GM21723 (cell line): ENCODE results near the gene KRTAP5-7.

Source experiments
- ATAC-seq: cut with Tn5 transposase; IDR thresholded peaks from one replicate; pipeline ENCODE4 v1.9.1; 2021; ENCODE audit warnings: mild to moderate bottlenecking, moderate library complexity; ENCODE audit not compliant: unreplicated experiment

The KRTAP5-7 gene

GRCh38 chr11:71495286-71496230 is 31.5 kb upstream of the KRTAP5-7 start:
- no peak for ATAC-seq

- ATAC-seq: no peak
Observed at GRCh38 chr11:71496421-71496820, 30.6 kb upstream of the KRTAP5-7 start.

DNA sequence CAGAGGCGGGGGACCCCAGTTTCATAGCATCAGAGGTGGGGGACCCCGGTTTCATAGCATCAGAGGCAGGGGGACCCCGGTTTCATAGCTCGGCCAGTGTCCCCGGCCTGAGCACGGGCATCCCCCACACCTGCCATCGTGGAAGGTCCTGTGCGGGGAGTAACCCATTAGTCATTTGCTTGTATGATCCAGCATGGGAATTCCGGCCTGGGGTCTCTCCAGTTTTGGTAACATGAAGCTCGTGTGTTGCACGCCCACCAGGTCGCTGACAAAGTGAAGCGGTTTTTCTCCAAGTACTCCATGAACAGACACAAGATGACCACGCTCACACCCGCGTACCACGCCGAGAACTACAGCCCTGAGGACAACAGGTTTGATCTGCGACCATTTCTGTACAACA is 29.0 kb upstream of the KRTAP5-7 start:
- ATAC-seq: no peak

DNA sequence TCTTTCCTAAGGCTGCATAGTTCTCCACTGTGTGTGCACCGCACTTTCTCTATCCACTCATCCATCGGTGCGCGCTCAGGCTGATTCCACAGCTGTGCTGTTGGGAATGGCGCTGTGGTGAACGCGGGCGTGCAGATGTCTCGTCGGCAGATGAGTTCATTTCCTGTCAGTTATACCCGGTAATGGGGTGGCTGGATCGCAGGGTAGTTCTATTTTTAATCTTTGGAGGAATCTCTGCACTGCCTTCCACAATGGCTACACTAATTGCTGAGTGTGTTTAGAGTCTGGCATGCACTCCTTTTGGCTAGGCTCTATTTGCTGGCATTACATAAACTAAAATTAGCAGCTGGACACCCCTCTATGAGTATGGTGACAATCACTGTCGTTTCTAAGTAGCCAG is 27.9 kb upstream of the KRTAP5-7 start:
- no peak for ATAC-seq

- ATAC-seq: no peak
Observed at GRCh38 chr11:71499546-71499945, 27.5 kb upstream of the KRTAP5-7 start.

DNA sequence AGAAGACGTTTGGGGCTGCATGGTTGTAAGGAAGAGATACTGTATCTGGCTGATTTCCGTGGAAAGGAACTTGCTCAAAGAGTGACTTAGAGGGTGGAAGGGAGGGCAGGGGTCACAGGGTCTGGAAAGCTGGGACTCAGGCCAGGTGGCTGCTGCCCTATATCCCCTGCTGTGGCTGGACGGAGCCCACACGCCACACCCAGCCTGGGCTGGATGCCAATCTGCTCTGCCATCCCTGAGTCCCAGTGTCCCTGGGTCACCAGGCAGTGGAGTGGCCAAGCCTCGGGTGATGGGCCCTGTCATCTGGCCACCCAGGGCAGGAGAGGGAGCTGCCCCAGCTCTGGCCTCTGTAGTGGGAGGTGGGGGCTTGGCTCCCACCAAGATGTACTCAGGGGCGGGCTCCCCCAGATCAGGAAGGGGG is 26.5 kb upstream of the KRTAP5-7 start:
- no peak for ATAC-seq

DNA sequence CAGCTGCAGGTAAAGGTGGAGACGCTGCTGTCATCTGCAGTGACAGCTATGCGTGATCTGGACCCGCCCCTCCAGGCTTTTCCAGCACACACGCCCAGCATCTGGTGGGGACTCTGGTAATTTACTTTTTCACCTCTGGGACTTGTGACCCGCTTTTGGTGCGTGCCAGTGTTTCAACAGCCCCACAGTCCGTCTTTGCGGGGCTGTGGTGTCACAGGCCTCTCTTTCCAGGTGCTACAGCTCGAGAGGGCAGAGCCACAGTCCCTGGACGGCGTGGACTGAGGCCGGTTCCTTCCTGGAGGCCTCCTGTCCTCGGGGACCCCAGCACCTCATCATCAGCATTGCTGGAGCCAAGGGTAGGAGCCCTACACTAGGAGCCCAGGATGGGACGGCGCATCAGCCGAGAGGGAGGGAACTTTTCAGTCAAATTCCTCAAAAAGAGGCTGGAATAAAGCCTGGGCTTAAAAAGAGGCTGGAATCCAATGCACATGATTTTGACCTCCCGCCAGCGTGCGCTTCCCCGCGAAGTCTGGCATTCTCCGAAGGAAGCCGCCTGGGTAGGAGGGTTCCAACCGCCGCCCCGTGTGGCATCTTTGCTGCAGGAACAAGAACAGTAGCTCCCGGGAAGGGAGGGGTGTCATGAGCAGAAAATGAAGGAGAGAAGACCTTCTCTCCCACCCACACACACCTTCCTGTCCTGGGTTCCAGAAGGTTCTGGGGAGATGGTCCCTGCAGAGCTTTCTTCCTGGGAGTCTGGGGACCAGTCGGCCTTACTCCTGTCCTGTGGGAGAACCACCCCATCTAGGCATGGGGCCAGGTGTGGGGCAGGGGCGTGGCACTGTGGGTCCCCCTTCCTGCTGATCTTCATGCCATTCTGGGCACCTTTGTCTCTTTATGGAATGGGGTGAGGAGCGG is 25.7 kb upstream of the KRTAP5-7 start:
- no peak for ATAC-seq

DNA sequence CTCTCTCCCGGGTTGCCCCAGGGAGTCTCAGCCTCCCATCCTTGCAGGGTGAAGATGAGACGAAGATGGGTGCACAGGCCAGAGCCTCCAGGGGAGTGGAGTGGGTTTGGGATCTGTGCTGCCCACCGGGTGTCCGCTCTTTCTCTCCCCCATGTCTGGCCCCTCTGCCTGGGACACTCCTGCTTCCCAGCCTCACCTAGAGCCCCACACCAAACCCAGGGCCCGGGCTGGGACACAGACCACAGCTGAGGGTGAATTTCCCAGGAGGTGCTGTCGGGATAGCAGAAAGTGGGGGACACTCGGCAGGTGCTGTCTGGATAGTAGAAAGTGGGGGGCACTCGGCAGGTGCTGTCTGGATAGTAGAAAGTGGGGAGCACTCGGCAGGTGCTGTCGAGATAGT is 25.0 kb upstream of the KRTAP5-7 start:
- no peak for ATAC-seq

GRCh38 chr11:71502871-71503435 is 24.1 kb upstream of the KRTAP5-7 start:
- no peak for ATAC-seq

GRCh38 chr11:71504531-71504930 is 22.5 kb upstream of the KRTAP5-7 start:
- ATAC-seq: no peak

DNA sequence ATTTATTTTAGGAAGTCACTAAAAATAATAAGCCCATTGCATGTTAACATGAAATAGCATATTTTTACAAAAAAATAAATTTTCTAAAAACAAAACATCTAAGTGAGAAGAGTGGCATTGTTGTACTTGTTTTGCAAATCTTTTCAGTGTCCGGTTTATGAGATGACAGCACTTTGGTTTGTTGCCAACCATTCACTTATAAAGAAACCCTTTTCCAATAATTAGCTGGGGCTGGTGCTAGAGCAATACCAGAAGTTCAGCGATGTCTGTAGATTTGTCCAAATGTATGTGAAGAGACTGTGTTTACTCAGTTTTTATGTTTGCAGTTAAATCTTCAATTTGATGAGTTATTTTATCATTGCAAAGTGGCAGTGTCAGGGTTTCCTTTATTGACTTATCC is 22.1 kb upstream of the KRTAP5-7 start:
- ATAC-seq: no peak

DNA sequence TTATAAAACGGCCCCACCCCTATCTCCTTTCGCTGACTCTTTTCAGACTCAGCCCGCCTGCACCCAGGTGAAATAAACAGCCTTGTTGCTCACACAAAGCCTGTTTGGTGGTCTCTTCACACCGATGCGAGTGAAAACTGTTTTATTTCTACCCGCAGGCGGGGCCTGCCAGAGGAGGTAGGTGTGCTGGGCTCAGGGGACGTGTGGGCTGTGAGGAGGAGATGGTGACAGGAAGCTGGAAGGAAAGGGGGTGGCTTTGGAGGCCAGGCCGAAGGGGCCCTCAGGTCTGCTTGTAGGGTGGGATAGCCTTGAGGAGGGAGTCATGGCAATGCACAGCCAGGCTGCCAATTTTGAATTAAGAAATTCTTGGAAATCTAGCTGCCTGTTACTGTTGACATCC is 21.3 kb upstream of the KRTAP5-7 start:
- no peak for ATAC-seq

DNA sequence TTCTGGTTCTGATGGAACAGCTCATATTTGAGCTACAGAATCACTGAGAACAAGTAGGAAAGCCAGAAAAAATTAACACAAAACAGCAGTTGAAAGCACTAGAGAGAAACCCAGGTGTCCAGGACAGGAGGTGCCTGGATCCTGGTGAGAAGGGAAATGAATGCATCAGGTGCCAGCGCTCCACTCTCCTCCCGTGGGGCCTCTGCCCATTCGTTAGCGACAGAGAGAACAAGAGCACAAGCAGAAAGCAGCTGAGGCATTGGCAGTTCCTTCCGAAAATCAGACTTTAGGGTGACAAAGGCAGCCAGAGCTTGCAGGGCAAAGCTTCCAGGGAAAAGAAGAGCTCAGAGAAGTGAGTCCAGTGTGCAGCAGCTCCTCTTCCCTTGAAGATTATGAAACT is 20.0 kb upstream of the KRTAP5-7 start:
- no peak for ATAC-seq

GRCh38 chr11:71518506-71519471 is 8.3 kb upstream of the KRTAP5-7 start:
- ATAC-seq: no peak

DNA sequence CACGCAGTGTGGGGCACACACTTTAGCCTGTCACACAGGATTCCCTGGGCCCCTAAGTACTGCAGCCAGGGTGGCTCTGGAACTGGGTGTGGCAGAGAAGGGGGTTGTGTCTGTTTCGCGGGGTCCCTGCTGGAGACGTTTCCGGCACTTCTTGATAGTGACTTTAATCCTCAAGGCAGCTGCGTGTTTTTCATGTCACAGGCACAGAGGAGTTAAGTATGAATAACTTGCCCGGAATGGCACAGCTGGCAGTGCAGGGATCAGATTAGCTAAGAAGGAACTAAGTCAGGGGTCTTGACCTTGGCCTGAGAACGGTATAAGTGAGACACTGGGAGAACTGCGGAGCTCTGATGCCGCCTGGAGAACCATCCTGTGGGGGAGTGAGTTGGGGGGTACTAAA is 7.5 kb upstream of the KRTAP5-7 start:
- no peak for ATAC-seq

- no peak for ATAC-seq
Observed at GRCh38 chr11:71525188-71525937, 1.7 kb upstream of the KRTAP5-7 start.

GRCh38 chr11:71525938-71526495 is 1.1 kb upstream of the KRTAP5-7 start:
- no peak for ATAC-seq

GRCh38 chr11:71527576-71528210 is 626 bp downstream of the KRTAP5-7 start:
- ATAC-seq: no peak

GRCh38 chr11:71530602-71531001 is 3.5 kb downstream of the KRTAP5-7 start:
- no peak for ATAC-seq
